Ascending aorta (tissue), 2 donors: ENCODE results near the gene PLXNA2. TPM values are rescaled to one million over a fixed set of nuclear protein-coding genes. Genes with fewer than 3 reads are reported as not detected.

Source experiments
- DNase-seq, 2 donors: peaks; one replicate each; pipeline ENCODE4 v3.0.0-alpha.2; 2019; ENCODE audit warnings: low spot score in 2 of 2
- H3K27ac ChIP-seq, 2 donors: fragments of 200-600 bp; sonication (generic); one replicate each; pipeline ENCODE4 v1.5.1; 2016 to 2017; ENCODE audit warnings: mild to moderate bottlenecking in 1 of 2
- H3K27me3 ChIP-seq: fragments of 200-600 bp; sonication (generic); one replicate; pipeline ENCODE4 v1.5.1; 2017
- H3K36me3 ChIP-seq, 2 donors: fragments of 200-600 bp; sonication (generic); one replicate each; pipeline ENCODE4 v1.5.1; 2016
- H3K4me1 ChIP-seq, 2 donors: fragments of 200-600 bp; sonication (generic); one replicate each; pipeline ENCODE4 v1.5.1; 2016 to 2017; ENCODE audit warnings: mild to moderate bottlenecking in 1 of 2
- H3K4me3 ChIP-seq, 2 donors: fragments of 200-600 bp; sonication (generic); one replicate each; pipeline ENCODE4 v1.5.1; 2016 to 2017; ENCODE audit warnings: mild to moderate bottlenecking in 1 of 2
- H3K9me3 ChIP-seq, 2 donors: fragments of 200-600 bp; sonication (generic); one replicate each; pipeline ENCODE4 v1.5.1; 2016
- CTCF ChIP-seq, 3 experiments: fragments of 200-600 bp in 2 of 3; fragments of 450-650 bp in 1 of 3; sonication (generic) in 2 of 3; IDR thresholded peaks; one replicate each; pipeline ENCODE4 v1.5.1; 2016 to 2019; ENCODE audit warnings: antibody characterized with exemption in 3 of 3, mild to moderate bottlenecking in 1 of 3, moderate library complexity in 1 of 3
- intact Hi-C: fragments of 100-400 bp; cut with DNase I; formaldehyde crosslinking; loops from one replicate; pipeline ENCODE4 v1.15.1; 2023
- total RNA-seq: library from RNA; depleted of rRNA; stranded (reverse); fragments of >200 nt; gene quantifications from one replicate; pipeline ENCODE4 v1.1.0, GENCODE V29; 2016

The PLXNA2 gene
- total RNA-seq, 1 donor from 2014 or later, result 33.0 TPM

GRCh38 chr1:208159555-208160258 is 84.5 kb downstream of the PLXNA2 start:
- H3K27me3 ChIP-seq, result no peaks in the 10 kb centered on the region
- H3K4me3 ChIP-seq, result no peak overlapping the region
- no peak for TF ChIP-seq CTCF (IDR thresholded peaks at IDR 0.05)
- H3K27ac ChIP-seq, result peak overlapping the region in 1 of 2 donors; percentile 5
- H3K4me1 ChIP-seq, result peaks cover 7 to 28% of the 10 kb centered on the region in 2 donors
- no peaks in the 10 kb centered on the region for H3K36me3 ChIP-seq
- DNase-seq, result no peak
- intact Hi-C loops, result no loop called here
- no peaks in the 10 kb centered on the region for H3K9me3 ChIP-seq

- intact Hi-C loops, result no loop called here
- peaks cover 7 to 28% of the 10 kb centered on the region in 2 donors for H3K4me1 ChIP-seq
Measured at GRCh38 chr1:208158640-208159554, 85.3 kb downstream of the PLXNA2 start.

GRCh38 chr1:208157769-208158168 is 86.4 kb downstream of the PLXNA2 start:
- no peak for DNase-seq
- intact Hi-C loops, result no loop called here
- TF ChIP-seq CTCF (IDR thresholded peaks at IDR 0.05), result no peak
- Histone ChIP-seq H3K36me3 (no peaks in the 10 kb centered on the region), H3K4me3 (no peak overlapping the region), H3K9me3 (no peaks in the 10 kb centered on the region), H3K4me1 (peaks cover 7 to 24% of the 10 kb centered on the region in 2 donors), H3K27me3 (no peaks in the 10 kb centered on the region), H3K27ac (no peak overlapping the region)

More at GRCh38 chr1:208158640-208159554, 85.3 kb downstream of the PLXNA2 start:
- no peaks in the 10 kb centered on the region for H3K9me3 ChIP-seq
- DNase-seq, result no peak
- TF ChIP-seq CTCF (IDR thresholded peaks at IDR 0.05), result no peak
- H3K36me3 ChIP-seq, result no peaks in the 10 kb centered on the region
- no peak overlapping the region for H3K4me3 ChIP-seq
- H3K27ac ChIP-seq, result peak overlapping the region in 1 of 2 donors; percentile 5
- H3K27me3 ChIP-seq, result no peaks in the 10 kb centered on the region

- Histone ChIP-seq H3K4me1 (peaks cover 7 to 19% of the 10 kb centered on the region in 2 donors), H3K36me3 (no peaks in the 10 kb centered on the region), H3K9me3 (no peaks in the 10 kb centered on the region), H3K4me3 (no peak overlapping the region), H3K27me3 (no peaks in the 10 kb centered on the region), H3K27ac (no peak overlapping the region)
- intact Hi-C loops, result no loop called here
- TF ChIP-seq CTCF (IDR thresholded peaks at IDR 0.05), result no peak
- no peak for DNase-seq
Measured at GRCh38 chr1:208156741-208157140, 87.4 kb downstream of the PLXNA2 start.

- no peaks in the 10 kb centered on the region for H3K27me3 ChIP-seq
- intact Hi-C loops, result no loop called here
- H3K27ac ChIP-seq, result no peak overlapping the region
- H3K4me1 ChIP-seq, result peaks cover 7 to 15% of the 10 kb centered on the region in 2 donors
- TF ChIP-seq CTCF (IDR thresholded peaks at IDR 0.05), result no peak
- H3K4me3 ChIP-seq, result no peak overlapping the region
- no peaks in the 10 kb centered on the region for H3K36me3 ChIP-seq
- no peak for DNase-seq
- no peaks in the 10 kb centered on the region for H3K9me3 ChIP-seq
Measured at GRCh38 chr1:208156310-208156709, 87.9 kb downstream of the PLXNA2 start.
